GM10266 (cell line): ENCODE results near the gene ZGRF1.
"Not testable (repeated sequence)": the region's sequence is repeated elsewhere in the genome, so short reads cannot be mapped to it uniquely, and the experiment has no call there.

Experiments
- DNase-seq: peaks from one replicate; pipeline ENCODE4 v3.0.0; 2012; ENCODE audit errors: extremely low spot score
- CTCF ChIP-seq: IDR thresholded peaks from 2 replicates; pipeline ENCODE4 v1.5.1; 2012; ENCODE audit warnings: mild to moderate bottlenecking, low read depth; ENCODE audit not compliant: control insufficient read depth, insufficient read depth; ENCODE audit errors: missing control alignments

Gene ZGRF1

GRCh38 chr4:112668131-112668530, 31.4 kb upstream of the ZGRF1 start:
- no peak for TF ChIP-seq CTCF
- DNase-seq = no peak

- no peak for DNase-seq
- TF ChIP-seq CTCF = no peak
Observed at GRCh38 chr4:112664611-112665010, 27.9 kb upstream of the ZGRF1 start.

GRCh38 chr4:112656115-112656514, 19.4 kb upstream of the ZGRF1 start:
- DNase-seq = not testable (repeated sequence)

- TF ChIP-seq CTCF = no peak
- no peak for DNase-seq
Observed at GRCh38 chr4:112655270-112655669, 18.6 kb upstream of the ZGRF1 start.

- TF ChIP-seq CTCF = no peak
- no peak for DNase-seq
Observed at GRCh38 chr4:112652216-112652615, 15.5 kb upstream of the ZGRF1 start.

- no peak for TF ChIP-seq CTCF
- DNase-seq = no peak
Observed at GRCh38 chr4:112651641-112652040, 14.9 kb upstream of the ZGRF1 start.

GRCh38 chr4:112650332-112650731, 13.6 kb upstream of the ZGRF1 start:
- TF ChIP-seq CTCF = no peak
- DNase-seq = no peak

- TF ChIP-seq CTCF = no peak
Observed at GRCh38 chr4:112649055-112649408, 12.3 kb upstream of the ZGRF1 start.

More at GRCh38 chr4:112649055-112649408, 12.3 kb upstream of the ZGRF1 start:
- DNase-seq = no peak
